ENCODE results near the gene MIPEP. TPM values are rescaled to one million over a fixed set of nuclear protein-coding genes. Genes with fewer than 3 reads are reported as not detected.
"Not testable (repeated sequence)": the region's sequence is repeated elsewhere in the genome, so short reads cannot be mapped to it uniquely, and the experiment has no call there.

Gene MIPEP
- total RNA-seq, 1 donor from 2014 or later, result 19.6 TPM

GRCh38 chr13:23766939-23767338 is 122.3 kb downstream of the MIPEP start:
- H3K36me3 Mint-ChIP-seq (ENCODE audit: low read depth), result no peaks in the 10 kb centered on the region
- H3K4me1 Mint-ChIP-seq, result peaks cover 16% of the 10 kb centered on the region
- H3K27ac Mint-ChIP-seq (ENCODE audit: unreplicated experiment), result no peak overlapping the region
- H3K9me3 Mint-ChIP-seq, result no peaks in the 10 kb centered on the region
- TF ChIP-seq CTCF (conservative IDR thresholded peaks at IDR 0.05), result no peak
- H3K27me3 Mint-ChIP-seq (ENCODE audit: low read depth), result no peaks in the 10 kb centered on the region
- no peak for DNase-seq (ENCODE audit: low read depth, low spot score)
- no peak overlapping the region for H3K4me3 Mint-ChIP-seq

GRCh38 chr13:23766283-23766682 is 122.9 kb downstream of the MIPEP start:
- H3K4me1 Mint-ChIP-seq, result peaks cover 16% of the 10 kb centered on the region
- H3K27ac Mint-ChIP-seq (ENCODE audit: unreplicated experiment), result no peak overlapping the region
- no peak overlapping the region for H3K4me3 Mint-ChIP-seq
- no peaks in the 10 kb centered on the region for H3K36me3 Mint-ChIP-seq (ENCODE audit: low read depth)
- no peak for TF ChIP-seq CTCF (conservative IDR thresholded peaks at IDR 0.05)
- H3K27me3 Mint-ChIP-seq (ENCODE audit: low read depth), result no peaks in the 10 kb centered on the region
- DNase-seq (ENCODE audit: low read depth, low spot score), result no peak
- H3K9me3 Mint-ChIP-seq, result no peaks in the 10 kb centered on the region

- no peaks in the 10 kb centered on the region for H3K27me3 Mint-ChIP-seq (ENCODE audit: low read depth)
- TF ChIP-seq CTCF (conservative IDR thresholded peaks at IDR 0.05), result no peak
- H3K9me3 Mint-ChIP-seq, result no peaks in the 10 kb centered on the region
- no peaks in the 10 kb centered on the region for H3K36me3 Mint-ChIP-seq (ENCODE audit: low read depth)
- no peak overlapping the region for H3K4me3 Mint-ChIP-seq
- no peak overlapping the region for H3K27ac Mint-ChIP-seq (ENCODE audit: unreplicated experiment)
- peaks cover 16% of the 10 kb centered on the region for H3K4me1 Mint-ChIP-seq
- no peak for DNase-seq (ENCODE audit: low read depth, low spot score)
Measured at GRCh38 chr13:23765531-23765930, 123.7 kb downstream of the MIPEP start.

GRCh38 chr13:23763318-23763717 is 125.9 kb downstream of the MIPEP start:
- no peak for DNase-seq (ENCODE audit: low read depth, low spot score)
- H3K36me3 Mint-ChIP-seq (ENCODE audit: low read depth), result peaks cover 2% of the 10 kb centered on the region
- H3K27me3 Mint-ChIP-seq (ENCODE audit: low read depth), result no peaks in the 10 kb centered on the region
- H3K4me3 Mint-ChIP-seq, result no peak overlapping the region
- no peak for TF ChIP-seq CTCF (conservative IDR thresholded peaks at IDR 0.05)
- peaks cover 16% of the 10 kb centered on the region for H3K4me1 Mint-ChIP-seq
- no peaks in the 10 kb centered on the region for H3K9me3 Mint-ChIP-seq
- peak overlapping the region; percentile 25 for H3K27ac Mint-ChIP-seq (ENCODE audit: unreplicated experiment)

GRCh38 chr13:23761760-23762159 is 127.4 kb downstream of the MIPEP start:
- not testable (repeated sequence) for H3K9me3 Mint-ChIP-seq; H3K36me3 Mint-ChIP-seq (ENCODE audit: low read depth); H3K4me3 Mint-ChIP-seq; H3K27ac Mint-ChIP-seq (ENCODE audit: unreplicated experiment); DNase-seq (ENCODE audit: low read depth, low spot score); H3K27me3 Mint-ChIP-seq (ENCODE audit: low read depth)
- peaks cover 12% of the 10 kb centered on the region for H3K4me1 Mint-ChIP-seq

- no peaks in the 10 kb centered on the region for H3K27me3 Mint-ChIP-seq (ENCODE audit: low read depth)
- H3K4me3 Mint-ChIP-seq, result no peak overlapping the region
- DNase-seq (ENCODE audit: low read depth, low spot score), result no peak
- no peak for TF ChIP-seq CTCF (conservative IDR thresholded peaks at IDR 0.05)
- H3K27ac Mint-ChIP-seq (ENCODE audit: unreplicated experiment), result no peak overlapping the region
- H3K4me1 Mint-ChIP-seq, result peaks cover 12% of the 10 kb centered on the region
- H3K36me3 Mint-ChIP-seq (ENCODE audit: low read depth), result peaks cover 2% of the 10 kb centered on the region
- H3K9me3 Mint-ChIP-seq, result no peaks in the 10 kb centered on the region
Measured at GRCh38 chr13:23760000-23760399, 129.2 kb downstream of the MIPEP start.
